ENCODE data around the gene RTKN.
A peak's percentile ranks its signal among the peaks of the same experiment; 100 is the strongest.
"Not testable (repeated sequence)": the region's sequence is repeated elsewhere in the genome, so short reads cannot be mapped to it uniquely, and the experiment has no call there.

The RTKN gene

GRCh38 chr2:74447230-74447999 lies 5.7 kb upstream of the RTKN start:
- Mint-ChIP-seq H3K9me3 (no peaks in the 10 kb centered on the region), H3K27me3 (ENCODE audit: low read depth) (no peaks in the 10 kb centered on the region), H3K4me3 (peak overlapping the region in 1 of 3 experiments; percentile 12), H3K27ac (peak overlapping the region; percentile 18 to 21 (median 20)), H3K4me1 (peaks cover 10% of the 10 kb centered on the region), H3K36me3 (ENCODE audit: low read depth) (no peaks in the 10 kb centered on the region)
- TF ChIP-seq CTCF (IDR thresholded peaks at IDR 0.05; ENCODE audit: unreplicated experiment in 3 of 3), result no peak

- no peak for TF ChIP-seq CTCF (IDR thresholded peaks at IDR 0.05; ENCODE audit: unreplicated experiment in 3 of 3)
- no peaks in the 10 kb centered on the region for H3K9me3 Mint-ChIP-seq
Observed at GRCh38 chr2:74444498-74445318, 3.0 kb upstream of the RTKN start.

GRCh38 chr2:74442483-74443297 lies 953 bp upstream of the RTKN start:
- not testable (repeated sequence) for H3K27me3 Mint-ChIP-seq (ENCODE audit: low read depth); H3K9me3 Mint-ChIP-seq
- Mint-ChIP-seq H3K4me1 (peaks cover 35% of the 10 kb centered on the region), H3K36me3 (ENCODE audit: low read depth) (peaks cover 13% of the 10 kb centered on the region), H3K27ac (peak overlapping the region; percentile 99 to 100 (median 99)), H3K4me3 (peak overlapping the region; percentile 96 to 98 (median 98))

More at GRCh38 chr2:74444498-74445318, 3.0 kb upstream of the RTKN start:
- H3K27me3 Mint-ChIP-seq (ENCODE audit: low read depth), result peaks cover 7% of the 10 kb centered on the region
- H3K36me3 Mint-ChIP-seq (ENCODE audit: low read depth), result no peaks in the 10 kb centered on the region
- peak overlapping the region; percentile 92 to 93 (median 93) for H3K27ac Mint-ChIP-seq
- peak overlapping the region in 1 of 3 experiments; percentile 78 for H3K4me3 Mint-ChIP-seq
- peaks cover 15% of the 10 kb centered on the region for H3K4me1 Mint-ChIP-seq

- no peak for TF ChIP-seq CTCF (IDR thresholded peaks at IDR 0.05; ENCODE audit: unreplicated experiment in 3 of 3)
- H3K4me1 Mint-ChIP-seq, result peaks cover 45% of the 10 kb centered on the region
Observed at GRCh38 chr2:74441170-74441689, 507 bp downstream of the RTKN start.

GRCh38 chr2:74440378-74441169 lies 1.2 kb downstream of the RTKN start:
- peak overlapping the region; percentile 99 to 100 (median 99) for H3K27ac Mint-ChIP-seq
- H3K9me3 Mint-ChIP-seq, result no peaks in the 10 kb centered on the region
- H3K27me3 Mint-ChIP-seq (ENCODE audit: low read depth), result peaks cover 7% of the 10 kb centered on the region
- H3K4me3 Mint-ChIP-seq, result peak overlapping the region; percentile 96 to 98 (median 98)
- TF ChIP-seq CTCF (IDR thresholded peaks at IDR 0.05; ENCODE audit: unreplicated experiment in 3 of 3), result peak; percentile 20 to 32 (median 27)
- H3K36me3 Mint-ChIP-seq (ENCODE audit: low read depth), result peaks cover 22% of the 10 kb centered on the region
- peaks cover 49% of the 10 kb centered on the region for H3K4me1 Mint-ChIP-seq

More at GRCh38 chr2:74441170-74441689, 507 bp downstream of the RTKN start:
- H3K4me3 Mint-ChIP-seq, result peak overlapping the region; percentile 96 to 98 (median 98)
- H3K27me3 Mint-ChIP-seq (ENCODE audit: low read depth), result peaks cover 7% of the 10 kb centered on the region
- H3K36me3 Mint-ChIP-seq (ENCODE audit: low read depth), result peaks cover 19% of the 10 kb centered on the region
- H3K27ac Mint-ChIP-seq, result peak overlapping the region; percentile 99 to 100 (median 99)
- H3K9me3 Mint-ChIP-seq, result no peaks in the 10 kb centered on the region

All from nephron (organoid).